Measurements from ENCODE around the gene HSD11B1L. TPM values are rescaled to one million over a fixed set of nuclear protein-coding genes. Genes with fewer than 3 reads are reported as not detected.

The HSD11B1L gene
- 1 to 10 TPM; 1.1 to 6.5 (median 2.6) TPM for polyA plus RNA-seq (ENCODE audit: low read depth in 6 of 6)

- H3K4me1 Mint-ChIP-seq: peaks cover 24 to 35% (median 32%) of the 10 kb centered on the region in 3 donors
- peak; percentile 90 to 94 for ATAC-seq (ENCODE audit: low read depth in 2 of 2)
Measured at GRCh38 chr19:5680437-5681368, at the start of gene HSD11B1L, which contains the start of gene MICOS13. TSS of gene HSD11B1L (plus strand) at chr19:5681027. CDS start at chr19:5684833, 3,806 bp downstream. TSS of gene MICOS13 (minus strand) at chr19:5680516. CDS start at chr19:5680486, 30 bp downstream.

GRCh38 chr19:5631567-5632240 lies 49.1 kb upstream of the HSD11B1L start:
- ATAC-seq (ENCODE audit: low read depth in 2 of 2) (no peak), DNase-seq (no peak)
- Mint-ChIP-seq H3K4me1 (peaks cover 46 to 66% (median 52%) of the 10 kb centered on the region in 3 donors), H3K9me3 (peaks cover 0 to 1% (median 0%) of the 10 kb centered on the region in 7 donors), H3K27me3 (no peaks in the 10 kb centered on the region), H3K4me3 (peak overlapping the region in 1 of 8 donors; percentile 7), H3K36me3 (peaks cover 4 to 8% of the 10 kb centered on the region in 2 donors), H3K27ac (peak overlapping the region in 5 of 6 donors; percentile 2 to 82 (median 35))

More at GRCh38 chr19:5680437-5681368, at the start of gene HSD11B1L, which contains the start of gene MICOS13:
- DNase-seq: peak; percentile 98
- Mint-ChIP-seq H3K36me3 (no peaks in the 10 kb centered on the region), H3K4me3 (peak within 1 kb of the TSS; percentile 79 to 98 (median 94)), H3K9me3 (peaks cover 0 to 5% (median 0%) of the 10 kb centered on the region in 7 donors), H3K27ac (peak within 1 kb of the TSS; percentile 96 to 100 (median 99)), H3K27me3 (no peaks in the 10 kb centered on the region)

DNA sequence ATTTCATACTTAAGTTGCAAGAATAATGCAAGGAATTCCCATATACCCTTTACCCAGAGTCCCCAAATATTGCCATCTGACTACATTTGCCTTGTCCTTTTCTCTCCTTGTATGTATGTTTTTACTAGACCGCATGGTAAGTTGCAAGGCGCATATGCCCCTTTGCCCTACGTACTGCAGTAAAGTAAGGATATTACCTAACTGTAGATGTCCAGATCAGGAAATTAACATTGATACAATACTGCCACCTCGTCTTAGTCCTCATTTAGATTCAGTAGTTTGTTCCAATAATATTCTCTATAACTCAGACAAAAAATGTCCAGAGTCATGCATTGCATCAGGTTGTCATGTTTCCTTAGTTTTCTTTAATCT lies 48.6 kb upstream of the HSD11B1L start:
- peaks cover 46 to 61% (median 52%) of the 10 kb centered on the region in 3 donors for H3K4me1 Mint-ChIP-seq
- peak overlapping the region in 1 of 8 donors; percentile 37 for H3K4me3 Mint-ChIP-seq
- H3K36me3 Mint-ChIP-seq: peaks cover 4 to 7% of the 10 kb centered on the region in 2 donors

DNA sequence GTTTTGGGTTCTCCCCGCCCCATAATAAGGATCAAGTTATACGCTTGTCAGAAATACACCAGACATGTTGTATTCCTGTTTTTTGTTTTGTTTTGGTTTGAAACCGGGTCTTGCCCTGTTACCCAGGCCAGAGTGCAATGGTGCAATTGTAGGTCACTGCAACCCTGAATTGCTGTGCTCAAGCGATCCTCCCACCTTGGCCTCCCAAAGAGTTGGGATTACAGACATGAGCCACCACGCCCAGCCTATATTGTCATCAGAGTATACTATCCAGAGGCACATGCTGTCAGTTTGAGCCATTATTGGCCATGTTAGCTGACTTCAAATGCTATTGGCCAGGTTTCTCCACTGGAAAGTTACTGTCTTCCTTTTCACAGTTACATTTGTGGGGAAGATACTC lies 48.2 kb upstream of the HSD11B1L start:
- ATAC-seq (ENCODE audit: low read depth in 2 of 2) (no peak), DNase-seq (no peak)
- Mint-ChIP-seq H3K27ac (peak overlapping the region in 2 of 6 donors; percentile 7 to 37), H3K36me3 (peaks cover 2 to 4% of the 10 kb centered on the region in 2 donors), H3K4me3 (peak overlapping the region in 1 of 8 donors; percentile 38), H3K9me3 (no peaks in the 10 kb centered on the region), H3K27me3 (no peaks in the 10 kb centered on the region), H3K4me1 (peaks cover 42 to 57% (median 48%) of the 10 kb centered on the region in 3 donors)

More for the DNA sequence above, 48.6 kb upstream of the HSD11B1L start:
- DNase-seq (no peak), ATAC-seq (ENCODE audit: low read depth in 2 of 2) (no peak)
- Mint-ChIP-seq H3K27me3 (no peaks in the 10 kb centered on the region), H3K9me3 (peaks cover 0 to 1% (median 0%) of the 10 kb centered on the region in 7 donors), H3K27ac (peak overlapping the region in 3 of 6 donors; percentile 7 to 37 (median 35))

GRCh38 chr19:5635427-5635826 lies 45.4 kb upstream of the HSD11B1L start:
- DNase-seq: no peak
- no peak overlapping the region for H3K4me3 Mint-ChIP-seq
- H3K36me3 Mint-ChIP-seq: no peaks in the 10 kb centered on the region
- H3K9me3 Mint-ChIP-seq: no peaks in the 10 kb centered on the region
- no peak for ATAC-seq (ENCODE audit: low read depth in 2 of 2)
- peak overlapping the region in 1 of 6 donors; percentile 72 for H3K27ac Mint-ChIP-seq
- H3K4me1 Mint-ChIP-seq: peaks cover 31 to 43% (median 36%) of the 10 kb centered on the region in 3 donors
- H3K27me3 Mint-ChIP-seq: no peaks in the 10 kb centered on the region

DNA sequence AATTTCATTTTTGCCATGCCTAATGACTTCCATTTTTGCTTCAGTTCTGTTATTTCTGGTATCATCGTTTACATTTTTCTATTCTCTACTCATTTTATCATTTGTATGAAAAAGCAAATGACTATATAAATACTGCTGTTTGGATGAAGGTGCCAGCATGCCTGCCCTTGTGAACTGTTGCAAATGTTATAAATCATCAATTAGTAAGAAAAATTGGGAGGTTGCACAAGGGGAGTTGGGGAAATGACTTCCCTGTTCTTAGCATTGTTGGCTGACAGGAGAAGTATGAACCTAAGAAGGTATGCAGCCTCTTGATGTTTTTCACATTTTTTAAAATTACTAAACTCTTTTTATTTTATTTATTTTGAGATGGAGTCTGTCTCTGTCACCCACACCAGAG lies 42.9 kb upstream of the HSD11B1L start:
- peaks cover 21 to 31% (median 27%) of the 10 kb centered on the region in 3 donors for H3K4me1 Mint-ChIP-seq
- no peaks in the 10 kb centered on the region for H3K27me3 Mint-ChIP-seq
- H3K27ac Mint-ChIP-seq: peak overlapping the region in 1 of 6 donors; percentile 54
- peaks cover 3 to 12% of the 10 kb centered on the region in 2 donors for H3K36me3 Mint-ChIP-seq
- no peaks in the 10 kb centered on the region for H3K9me3 Mint-ChIP-seq
- ATAC-seq (ENCODE audit: low read depth in 2 of 2): no peak
- DNase-seq: no peak
- no peak overlapping the region for H3K4me3 Mint-ChIP-seq

DNA sequence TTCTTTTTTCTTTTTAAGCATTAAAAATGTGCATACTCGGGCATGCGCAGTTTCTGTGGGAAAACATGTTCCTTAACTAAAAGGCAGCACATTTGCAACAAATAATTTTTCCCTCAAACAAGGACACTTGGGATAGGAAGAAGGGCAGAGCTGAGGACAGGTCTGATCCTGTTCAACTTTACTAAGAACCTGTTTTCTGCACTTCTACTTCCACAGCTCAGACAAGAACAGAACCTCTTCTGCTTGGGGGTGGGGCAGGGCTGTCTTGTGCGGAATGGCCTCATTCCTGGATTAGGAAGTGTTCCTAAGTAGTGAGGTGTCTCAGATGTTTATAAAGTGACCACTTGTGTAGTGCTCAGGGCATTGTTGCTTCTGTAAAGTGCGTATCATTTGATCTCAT lies 39.7 kb upstream of the HSD11B1L start:
- H3K36me3 Mint-ChIP-seq: peaks cover 5 to 32% of the 10 kb centered on the region in 2 donors
- H3K4me3 Mint-ChIP-seq: no peak overlapping the region
- peaks cover 15 to 30% (median 26%) of the 10 kb centered on the region in 3 donors for H3K4me1 Mint-ChIP-seq
- DNase-seq (no peak), ATAC-seq (ENCODE audit: low read depth in 2 of 2) (no peak)
- H3K27ac Mint-ChIP-seq: peak overlapping the region in 1 of 6 donors; percentile 40
- H3K9me3 Mint-ChIP-seq: no peaks in the 10 kb centered on the region
- H3K27me3 Mint-ChIP-seq: no peaks in the 10 kb centered on the region

DNA sequence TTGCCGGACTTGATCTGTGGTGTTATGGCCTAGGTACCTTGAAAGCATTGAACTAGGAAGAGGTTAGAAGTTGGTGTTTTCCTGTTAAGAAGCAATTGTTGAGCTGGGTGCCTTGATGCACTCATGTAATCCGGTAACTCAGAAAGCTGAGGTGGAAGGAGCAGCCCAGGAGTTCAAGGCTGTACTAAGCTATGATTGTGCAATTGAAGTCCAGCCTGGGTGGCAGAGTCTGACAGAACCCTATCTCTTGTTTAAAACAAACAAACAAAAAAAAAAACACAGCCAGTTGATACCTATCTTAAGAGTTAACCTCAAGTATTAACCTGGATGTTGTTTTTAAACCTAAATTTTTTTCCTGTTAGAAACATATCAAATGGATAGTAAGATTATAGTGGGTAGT lies 38.6 kb upstream of the HSD11B1L start:
- H3K9me3 Mint-ChIP-seq: no peaks in the 10 kb centered on the region
- no peak overlapping the region for H3K4me3 Mint-ChIP-seq
- ATAC-seq (ENCODE audit: low read depth in 2 of 2) (no peak), DNase-seq (no peak)
- no peak overlapping the region for H3K27ac Mint-ChIP-seq
- H3K4me1 Mint-ChIP-seq: peaks cover 23 to 39% (median 30%) of the 10 kb centered on the region in 3 donors
- peaks cover 15 to 43% of the 10 kb centered on the region in 2 donors for H3K36me3 Mint-ChIP-seq
- H3K27me3 Mint-ChIP-seq: no peaks in the 10 kb centered on the region

- H3K27ac Mint-ChIP-seq: no peak overlapping the region
- ATAC-seq (ENCODE audit: low read depth in 2 of 2) (no peak), DNase-seq (no peak)
- H3K4me1 Mint-ChIP-seq: peaks cover 26 to 35% (median 31%) of the 10 kb centered on the region in 3 donors
- no peak overlapping the region for H3K4me3 Mint-ChIP-seq
- H3K27me3 Mint-ChIP-seq: no peaks in the 10 kb centered on the region
- H3K36me3 Mint-ChIP-seq: peaks cover 23 to 49% of the 10 kb centered on the region in 2 donors
- H3K9me3 Mint-ChIP-seq: no peaks in the 10 kb centered on the region
Measured at GRCh38 chr19:5643060-5643459, 37.8 kb upstream of the HSD11B1L start.

DNA sequence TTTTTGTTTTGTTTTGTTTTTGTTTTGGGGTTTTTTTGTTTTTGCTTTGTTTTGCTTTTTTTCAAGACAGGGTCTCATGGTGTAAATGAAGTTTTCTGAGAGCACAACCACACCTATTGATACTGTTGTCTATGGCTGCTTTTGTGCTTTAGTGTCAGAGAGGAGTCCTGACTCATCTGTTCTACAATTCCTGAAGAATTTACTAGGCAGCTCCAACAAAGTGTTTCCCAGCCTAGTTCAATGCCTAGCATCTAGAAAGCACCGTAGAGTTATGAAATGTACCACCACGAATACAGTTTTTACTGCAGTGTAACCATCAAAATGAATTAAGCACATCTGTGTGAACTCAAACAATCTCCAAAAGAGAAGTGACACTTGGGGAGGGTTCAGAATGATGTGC lies 36.8 kb upstream of the HSD11B1L start:
- DNase-seq (no peak), ATAC-seq (ENCODE audit: low read depth in 2 of 2) (no peak)
- no peak overlapping the region for H3K4me3 Mint-ChIP-seq
- H3K36me3 Mint-ChIP-seq: peaks cover 27 to 54% of the 10 kb centered on the region in 2 donors
- H3K27ac Mint-ChIP-seq: peak overlapping the region in 1 of 6 donors; percentile 35
- H3K4me1 Mint-ChIP-seq: peaks cover 26 to 35% (median 31%) of the 10 kb centered on the region in 3 donors
- no peaks in the 10 kb centered on the region for H3K9me3 Mint-ChIP-seq
- H3K27me3 Mint-ChIP-seq: no peaks in the 10 kb centered on the region

DNA sequence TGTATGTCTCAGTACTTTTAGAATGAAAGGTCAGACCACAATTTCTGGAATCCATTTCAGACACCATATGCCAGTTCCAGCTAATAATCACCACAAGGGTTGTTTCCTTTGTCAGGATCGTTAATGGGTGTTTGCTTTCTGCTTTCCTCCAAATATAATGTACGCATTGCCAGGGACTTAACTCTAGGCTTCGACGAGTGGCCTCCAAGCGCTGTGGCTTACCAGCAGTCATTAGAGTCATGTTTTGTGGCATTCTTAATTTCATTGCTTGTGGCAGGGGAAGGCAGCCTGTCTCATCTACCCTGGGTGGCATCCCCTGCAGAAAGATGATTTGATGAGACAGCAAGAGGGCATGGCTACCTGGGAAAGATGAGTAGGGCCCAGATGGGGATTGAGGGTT lies 35.4 kb upstream of the HSD11B1L start:
- no peak overlapping the region for H3K4me3 Mint-ChIP-seq

DNA sequence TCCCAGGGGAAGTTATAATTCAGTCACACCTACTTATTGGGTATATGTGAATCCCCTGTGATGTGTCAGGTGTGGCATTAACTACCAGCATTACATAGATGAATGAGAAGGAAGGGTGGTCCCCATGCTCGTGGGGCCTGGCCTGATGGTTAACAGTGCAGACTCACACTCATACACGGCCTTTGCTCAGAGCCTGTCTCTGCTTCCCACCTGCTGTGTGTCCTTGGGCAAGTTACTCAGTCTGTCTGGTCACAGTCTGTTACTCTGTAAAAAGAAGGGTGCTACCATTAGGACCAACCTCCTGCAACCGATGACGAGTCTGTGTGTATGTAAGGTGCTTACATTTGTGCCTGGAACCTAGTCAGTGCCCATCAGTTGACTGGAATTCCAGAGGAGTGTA lies 34.1 kb upstream of the HSD11B1L start:
- Mint-ChIP-seq H3K36me3 (peaks cover 31 to 55% of the 10 kb centered on the region in 2 donors), H3K9me3 (no peaks in the 10 kb centered on the region), H3K27ac (peak overlapping the region; percentile 21 to 83 (median 68)), H3K4me3 (no peak overlapping the region), H3K4me1 (peaks cover 21 to 24% (median 23%) of the 10 kb centered on the region in 3 donors), H3K27me3 (no peaks in the 10 kb centered on the region)
- ATAC-seq (ENCODE audit: low read depth in 2 of 2): no peak
- no peak for DNase-seq

More for the DNA sequence above, 35.4 kb upstream of the HSD11B1L start:
- peaks cover 26 to 31% (median 29%) of the 10 kb centered on the region in 3 donors for H3K4me1 Mint-ChIP-seq
- no peaks in the 10 kb centered on the region for H3K27me3 Mint-ChIP-seq
- no peaks in the 10 kb centered on the region for H3K9me3 Mint-ChIP-seq
- peaks cover 35 to 61% of the 10 kb centered on the region in 2 donors for H3K36me3 Mint-ChIP-seq
- no peak for DNase-seq
- H3K27ac Mint-ChIP-seq: peak overlapping the region in 5 of 6 donors; percentile 20 to 83 (median 69)
- ATAC-seq (ENCODE audit: low read depth in 2 of 2): no peak

DNA sequence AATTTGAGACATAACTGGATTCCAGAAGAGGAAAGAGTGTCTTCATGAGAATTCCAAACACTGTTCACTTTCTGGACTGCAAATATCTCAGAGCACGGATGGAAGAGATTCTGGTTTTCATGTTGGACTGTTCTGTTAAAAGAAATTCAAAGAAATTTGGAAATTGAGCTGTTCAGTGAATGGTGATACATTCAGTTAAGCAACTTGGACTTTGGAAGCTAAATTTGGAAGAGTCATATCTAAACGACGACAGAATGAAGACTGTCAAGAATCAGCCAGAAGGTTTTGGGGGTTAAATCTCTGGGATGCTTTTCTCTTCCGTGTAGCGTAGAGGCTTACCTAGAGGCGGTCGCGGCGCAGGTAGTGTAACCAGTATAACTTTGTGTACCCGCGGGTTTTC lies 32.4 kb upstream of the HSD11B1L start:
- H3K9me3 Mint-ChIP-seq: no peaks in the 10 kb centered on the region
- peaks cover 19 to 23% (median 19%) of the 10 kb centered on the region in 3 donors for H3K4me1 Mint-ChIP-seq
- H3K4me3 Mint-ChIP-seq: no peak overlapping the region
- no peak overlapping the region for H3K27ac Mint-ChIP-seq
- peaks cover 41 to 57% of the 10 kb centered on the region in 2 donors for H3K36me3 Mint-ChIP-seq
- no peaks in the 10 kb centered on the region for H3K27me3 Mint-ChIP-seq
- DNase-seq: no peak
- ATAC-seq (ENCODE audit: low read depth in 2 of 2): no peak
